OCI-LY3 (cell line): ENCODE data around the gene SNX33.

Source experiments
- H2AFZ ChIP-seq: fragments of 200-600, 300-600 bp; shearing (Covaris generic); 2 replicates; pipeline ENCODE4 v1.6.0; 2014; ENCODE audit warnings: antibody characterized with exemption, low read depth, low read length
- H3K27ac ChIP-seq: fragments of 200-600, 300-600 bp; sonication (generic); 2 replicates; pipeline ENCODE4 v1.5.1; 2014; ENCODE audit warnings: mild to moderate bottlenecking, low read length, moderate library complexity, mixed read lengths
- H3K27me3 ChIP-seq: fragments of 200-600, 300-600 bp; sonication (generic); 2 replicates; pipeline ENCODE4 v1.6.1; 2014; ENCODE audit warnings: low read depth, low read length, mixed read lengths
- H3K36me3 ChIP-seq: fragments of 200-600, 300-600 bp; sonication (generic); replicated peaks from 2 replicates; pipeline ENCODE3; 2014; ENCODE audit warnings: low read depth, low read length, mixed read lengths
- H3K4me1 ChIP-seq: fragments of 300-600, 200-600 bp; sonication (generic); 2 replicates; pipeline ENCODE4 v1.6.1; 2014; ENCODE audit warnings: low read length, mixed read lengths
- H3K4me2 ChIP-seq: fragments of 200-600, 300-600 bp; sonication (generic); 2 replicates; pipeline ENCODE4 v1.6.1; 2014; ENCODE audit warnings: low read length, mixed read lengths
- H3K4me3 ChIP-seq: fragments of 300-600, 200-600 bp; sonication (generic); 2 replicates; pipeline ENCODE4 v1.5.1; 2014; ENCODE audit warnings: antibody characterized with exemption, mild to moderate bottlenecking, low read length, moderate library complexity
- H3K79me2 ChIP-seq: fragments of 300-600, 200-600 bp; shearing (Covaris generic); 2 replicates; pipeline ENCODE4 v1.6.1; 2014; ENCODE audit warnings: mild to moderate bottlenecking, low read length, mixed read lengths
- H3K9ac ChIP-seq: fragments of 300-600, 200-600 bp; shearing (Covaris generic); 2 replicates; pipeline ENCODE4 v1.6.0; 2014; ENCODE audit warnings: mild to moderate bottlenecking, low read length, moderate library complexity
- H3K9me3 ChIP-seq: fragments of 200-600, 300-600 bp; shearing (Covaris generic); 2 replicates; pipeline ENCODE4 v1.6.1; 2014; ENCODE audit warnings: low read length, mixed read lengths; ENCODE audit not compliant: insufficient read depth
- H4K20me1 ChIP-seq: fragments of 200-600, 300-600 bp; sonication (generic); 2 replicates; pipeline ENCODE4 v1.6.1; 2016; ENCODE audit warnings: low read length, mixed read lengths; ENCODE audit not compliant: insufficient read depth
- EZH2phosphoT487 ChIP-seq: fragments of 200-600 bp; shearing (Covaris generic); IDR thresholded peaks from 2 replicates; pipeline ENCODE4 v1.6.1; 2018; ENCODE audit warnings: antibody characterized with exemption, mixed run types, low read depth
- TF ChIP-seq, protein P1 (sequence below): fragments of 200-600, 300-600 bp; sonication (generic); IDR thresholded peaks from 2 replicates; pipeline ENCODE4 v1.5.1; 2014; ENCODE audit warnings: antibody characterized with exemption, low read length, low read depth

SNX33 gene

GRCh38 chr15:75656813-75657212 is 9.1 kb downstream of the SNX33 start:
- no peak overlapping the region for H2AFZ ChIP-seq
- H3K4me3 ChIP-seq, result no peak overlapping the region
- TF ChIP-seq EZH2phosphoT487, result no peak
- TF ChIP-seq, protein P1, sequence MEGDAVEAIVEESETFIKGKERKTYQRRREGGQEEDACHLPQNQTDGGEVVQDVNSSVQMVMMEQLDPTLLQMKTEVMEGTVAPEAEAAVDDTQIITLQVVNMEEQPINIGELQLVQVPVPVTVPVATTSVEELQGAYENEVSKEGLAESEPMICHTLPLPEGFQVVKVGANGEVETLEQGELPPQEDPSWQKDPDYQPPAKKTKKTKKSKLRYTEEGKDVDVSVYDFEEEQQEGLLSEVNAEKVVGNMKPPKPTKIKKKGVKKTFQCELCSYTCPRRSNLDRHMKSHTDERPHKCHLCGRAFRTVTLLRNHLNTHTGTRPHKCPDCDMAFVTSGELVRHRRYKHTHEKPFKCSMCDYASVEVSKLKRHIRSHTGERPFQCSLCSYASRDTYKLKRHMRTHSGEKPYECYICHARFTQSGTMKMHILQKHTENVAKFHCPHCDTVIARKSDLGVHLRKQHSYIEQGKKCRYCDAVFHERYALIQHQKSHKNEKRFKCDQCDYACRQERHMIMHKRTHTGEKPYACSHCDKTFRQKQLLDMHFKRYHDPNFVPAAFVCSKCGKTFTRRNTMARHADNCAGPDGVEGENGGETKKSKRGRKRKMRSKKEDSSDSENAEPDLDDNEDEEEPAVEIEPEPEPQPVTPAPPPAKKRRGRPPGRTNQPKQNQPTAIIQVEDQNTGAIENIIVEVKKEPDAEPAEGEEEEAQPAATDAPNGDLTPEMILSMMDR, result no peak
- no peaks in the 10 kb centered on the region for H3K27me3 ChIP-seq
- H3K79me2 ChIP-seq, result no peaks in the 10 kb centered on the region
- H3K27ac ChIP-seq, result no peak overlapping the region
- no peaks in the 10 kb centered on the region for H4K20me1 ChIP-seq
- no peaks in the 10 kb centered on the region for H3K9me3 ChIP-seq
- no peaks in the 10 kb centered on the region for H3K4me1 ChIP-seq
- H3K4me2 ChIP-seq, result no peak overlapping the region
- H3K36me3 ChIP-seq, result no peaks in the 10 kb centered on the region
- H3K9ac ChIP-seq, result no peak overlapping the region

- Histone ChIP-seq H3K9me3 (no peaks in the 10 kb centered on the region), H3K4me3 (no peak overlapping the region), H3K4me1 (no peaks in the 10 kb centered on the region), H3K36me3 (no peaks in the 10 kb centered on the region), H4K20me1 (no peaks in the 10 kb centered on the region), H2AFZ (no peak overlapping the region), H3K79me2 (no peaks in the 10 kb centered on the region), H3K9ac (no peak overlapping the region), H3K27me3 (no peaks in the 10 kb centered on the region), H3K4me2 (no peak overlapping the region), H3K27ac (no peak overlapping the region)
- TF ChIP-seq EZH2phosphoT487, result no peak
- TF ChIP-seq, protein P1, result no peak
These were observed 11.5 kb downstream of the SNX33 start for GRCh38 chr15:75659141-75659771.

GRCh38 chr15:75659928-75660645 is 12.4 kb downstream of the SNX33 start:
- Histone ChIP-seq H3K27me3 (no peaks in the 10 kb centered on the region), H3K9me3 (no peaks in the 10 kb centered on the region), H3K4me2 (no peak overlapping the region), H3K9ac (no peak overlapping the region), H4K20me1 (no peaks in the 10 kb centered on the region), H3K36me3 (no peaks in the 10 kb centered on the region), H3K4me1 (no peaks in the 10 kb centered on the region), H2AFZ (no peak overlapping the region), H3K27ac (no peak overlapping the region), H3K4me3 (no peak overlapping the region), H3K79me2 (no peaks in the 10 kb centered on the region)
- TF ChIP-seq EZH2phosphoT487, result no peak
- TF ChIP-seq, protein P1, result no peak

DNA sequence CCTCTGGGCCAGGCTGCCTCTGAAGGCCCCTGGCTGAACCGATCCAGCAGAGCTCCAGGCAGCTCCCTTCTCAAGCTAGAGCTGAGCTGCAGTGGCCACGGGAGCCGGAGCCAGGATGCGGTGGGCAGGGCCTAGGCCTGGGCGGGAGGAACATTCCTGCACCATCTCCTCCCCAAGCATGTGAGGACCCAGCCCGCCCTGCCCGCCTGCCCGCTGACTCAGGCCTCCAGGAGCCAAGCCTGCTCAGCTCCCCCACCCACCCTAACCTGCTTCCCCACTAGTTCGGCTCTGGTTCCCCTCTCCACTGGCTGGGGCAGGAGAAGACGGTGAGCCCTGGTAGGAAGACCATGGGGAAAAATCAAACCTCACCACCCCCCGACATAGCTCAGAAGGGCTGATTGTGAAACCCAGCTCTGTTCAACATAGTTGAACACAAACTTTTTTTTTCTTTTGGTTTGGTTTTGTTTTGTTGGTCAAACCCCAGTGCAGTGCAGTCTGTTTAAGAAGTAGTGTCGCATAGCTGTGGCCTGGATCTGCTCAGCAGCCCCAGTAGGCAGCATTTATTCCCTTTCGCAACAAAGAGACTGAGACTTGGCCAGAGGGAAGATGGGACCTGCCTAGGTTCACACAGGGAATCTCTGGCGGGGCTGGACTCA is 13.5 kb downstream of the SNX33 start:
- Histone ChIP-seq H3K27me3 (no peaks in the 10 kb centered on the region), H3K4me2 (no peak overlapping the region), H3K36me3 (no peaks in the 10 kb centered on the region), H3K4me3 (no peak overlapping the region), H3K79me2 (no peaks in the 10 kb centered on the region), H3K4me1 (no peaks in the 10 kb centered on the region), H3K27ac (no peak overlapping the region), H3K9me3 (no peaks in the 10 kb centered on the region), H4K20me1 (no peaks in the 10 kb centered on the region), H3K9ac (no peak overlapping the region), H2AFZ (no peak overlapping the region)
- TF ChIP-seq, protein P1, result no peak
- TF ChIP-seq EZH2phosphoT487, result no peak
